ENCODE results near the gene EGFL6.

- no peak for TF ChIP-seq ZNF274 (IDR thresholded peaks at IDR 0.05; ENCODE audit: low read depth, low read length)
- no peak for TF ChIP-seq YY1 (IDR thresholded peaks at IDR 0.05; ENCODE audit: insufficient read depth, insufficient read length)
Observed at GRCh38 chrX:13550346-13550745, 19.1 kb upstream of the EGFL6 start.
